Adrenal gland (tissue), 5 donors: Measurements from ENCODE around the gene KAT7.

Experiments used
- POLR2A ChIP-seq, 2 donors: fragments of 450-650 bp; IDR thresholded peaks; one replicate each; pipeline ENCODE4 v1.6.1; 2017; ENCODE audit warnings: antibody characterized with exemption in 2 of 2, mild to moderate bottlenecking in 2 of 2, moderate library complexity in 1 of 2
- TF ChIP-seq, protein P1 (sequence below), 6 experiments: fragments of 450-650 bp in 4 of 6; fragments of 200-600 bp in 2 of 6; sonication (generic) in 1 of 6; IDR thresholded peaks; 1 replicate in 5 of 6; 2 replicates in 1 of 6; pipeline versions ENCODE4 v1.5.1 to v1.8.0; 2016 to 2021; ENCODE audit warnings: antibody characterized with exemption in 6 of 6, mild to moderate bottlenecking in 2 of 6, moderate library complexity in 1 of 6
- donor health status: DM: no; HTN: no; CAD: no.

DNA sequence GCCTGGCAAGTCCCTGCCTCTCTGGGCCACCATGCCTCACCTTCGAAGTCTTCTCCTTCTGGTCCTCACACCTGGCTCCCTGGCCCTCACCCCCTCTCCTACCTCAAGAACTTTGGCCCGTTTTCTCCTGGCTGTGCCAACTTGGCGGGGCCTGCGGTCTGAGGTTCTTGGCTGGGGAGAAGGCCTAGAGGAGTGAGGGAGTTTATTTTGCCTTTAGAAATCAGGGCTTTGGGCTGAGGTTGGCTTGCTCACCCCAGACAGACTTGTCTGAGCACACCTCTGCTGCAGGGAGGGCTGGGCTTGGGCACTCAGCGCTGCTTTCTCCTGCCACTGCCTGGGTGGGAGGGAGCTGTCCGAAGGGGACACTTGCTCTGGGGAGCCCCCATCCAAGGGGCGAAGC lies 82.7 kb downstream of the KAT7 start:
- TF ChIP-seq, protein P1, sequence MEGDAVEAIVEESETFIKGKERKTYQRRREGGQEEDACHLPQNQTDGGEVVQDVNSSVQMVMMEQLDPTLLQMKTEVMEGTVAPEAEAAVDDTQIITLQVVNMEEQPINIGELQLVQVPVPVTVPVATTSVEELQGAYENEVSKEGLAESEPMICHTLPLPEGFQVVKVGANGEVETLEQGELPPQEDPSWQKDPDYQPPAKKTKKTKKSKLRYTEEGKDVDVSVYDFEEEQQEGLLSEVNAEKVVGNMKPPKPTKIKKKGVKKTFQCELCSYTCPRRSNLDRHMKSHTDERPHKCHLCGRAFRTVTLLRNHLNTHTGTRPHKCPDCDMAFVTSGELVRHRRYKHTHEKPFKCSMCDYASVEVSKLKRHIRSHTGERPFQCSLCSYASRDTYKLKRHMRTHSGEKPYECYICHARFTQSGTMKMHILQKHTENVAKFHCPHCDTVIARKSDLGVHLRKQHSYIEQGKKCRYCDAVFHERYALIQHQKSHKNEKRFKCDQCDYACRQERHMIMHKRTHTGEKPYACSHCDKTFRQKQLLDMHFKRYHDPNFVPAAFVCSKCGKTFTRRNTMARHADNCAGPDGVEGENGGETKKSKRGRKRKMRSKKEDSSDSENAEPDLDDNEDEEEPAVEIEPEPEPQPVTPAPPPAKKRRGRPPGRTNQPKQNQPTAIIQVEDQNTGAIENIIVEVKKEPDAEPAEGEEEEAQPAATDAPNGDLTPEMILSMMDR (IDR thresholded peaks at IDR 0.05), result no peak
- TF ChIP-seq POLR2A (IDR thresholded peaks at IDR 0.05), result no peak
